ENCODE data around the gene IQCK. TPM values are rescaled to one million over a fixed set of nuclear protein-coding genes. Genes with fewer than 3 reads are reported as not detected.

IQCK gene
- polyA plus RNA-seq, 2 of the 4 experiments (the other 2 are of a cell fraction), result 10.3 to 15.6 TPM

- FAIRE-seq, result no peak
- no peaks in the 10 kb centered on the region for H3K9me3 ChIP-seq
- DNase-seq (ENCODE audit: low read depth in 1 of 2, low spot score in 1 of 2), result no peak
- no peak for ATAC-seq
- ChIA-PET CTCF (no interaction called here), POLR2A (no interaction called here)
- no peak overlapping the region for H3K4me2 ChIP-seq
- no peak overlapping the region for H3K4me3 ChIP-seq
- peaks cover 11% of the 10 kb centered on the region; the same call in 2 of the 3 replicates for H3K4me1 ChIP-seq
- no peak overlapping the region for H3K27ac ChIP-seq
- TF ChIP-seq E2F6 (IDR thresholded peaks at IDR 0.05; ENCODE audit: borderline replicate concordance, low read depth), result no peak
- no peak for TF ChIP-seq SMC3 (IDR thresholded peaks at IDR 0.05)
- no peak for TF ChIP-seq RCOR1 (IDR thresholded peaks at IDR 0.05; ENCODE audit: low read depth, low read length)
These were observed 117.9 kb downstream of the IQCK start for GRCh38 chr16:19835968-19836421.

- ATAC-seq (no peak), FAIRE-seq (no peak), DNase-seq (ENCODE audit: low read depth in 1 of 2, low spot score in 1 of 2) (no peak)
- CTCF ChIA-PET, result interaction anchor here (0.6 to 2.2 kb wide), 3 partner anchors 28 to 254 kb away, joined by 3 to 8 read pairs (median 5); partner anchors contain the start of gene GPRC5B
- no peak overlapping the region for H3K4me2 ChIP-seq
- peak; percentile 29 for TF ChIP-seq MAFK (IDR thresholded peaks at IDR 0.05; ENCODE audit: partially characterized antibody)
- TF ChIP-seq BHLHE40 (IDR thresholded peaks at IDR 0.05; ENCODE audit: low read depth, low read length), result no peak
- POLR2A ChIA-PET, result no interaction called here
- no peak overlapping the region for H3K27ac ChIP-seq
- no peaks in the 10 kb centered on the region for H3K9me3 ChIP-seq
- no peak overlapping the region for H3K4me3 ChIP-seq
- H3K4me1 ChIP-seq, result no peaks in the 10 kb centered on the region
- WGBS (ENCODE audit: missing lambda C conversion rate), result 84% methylated on average over 6 of the region's 6 CpGs
These were observed 119.4 kb downstream of the IQCK start for GRCh38 chr16:19837331-19837980.

GRCh38 chr16:19837984-19838707 is 120.1 kb downstream of the IQCK start:
- Histone ChIP-seq H3K4me3 (no peak overlapping the region), H3K4me1 (no peaks in the 10 kb centered on the region), H3K27ac (no peak overlapping the region), H3K4me2 (no peak overlapping the region), H3K9me3 (no peaks in the 10 kb centered on the region)
- TF ChIP-seq RCOR1 (IDR thresholded peaks at IDR 0.05; ENCODE audit: low read depth, low read length) (no peak), MAX (IDR thresholded peaks at IDR 0.05) (no peak), KDM5A (IDR thresholded peaks at IDR 0.05) (no peak), HMGXB4 (CRISPR knock-in tag; IDR thresholded peaks at IDR 0.05; ENCODE audit: borderline replicate concordance) (no peak), CHD2 (IDR thresholded peaks at IDR 0.05; ENCODE audit: low read length, partially characterized antibody) (no peak), EHMT2 (IDR thresholded peaks at IDR 0.05; ENCODE audit: low read depth) (no peak), MYC (IDR thresholded peaks at IDR 0.05; ENCODE audit: borderline replicate concordance, low read length) (no peak), ZSCAN20 (CRISPR knock-in tag; IDR thresholded peaks at IDR 0.05) (no peak), HES2 (IDR thresholded peaks at IDR 0.05) (no peak), CBX8 (IDR thresholded peaks at IDR 0.05) (no peak), ESRRA (IDR thresholded peaks at IDR 0.05; ENCODE audit: borderline replicate concordance, low read length) (no peak), FOXS1 (CRISPR knock-in tag; IDR thresholded peaks at IDR 0.05) (no peak), NFE2L2 (conservative IDR thresholded peaks at IDR 0.05; ENCODE audit: low read length) (no peak), ZC3H11A (IDR thresholded peaks at IDR 0.05) (no peak), E2F6 (IDR thresholded peaks at IDR 0.05; ENCODE audit: borderline replicate concordance, low read depth) (no peak), FOSL2 (IDR thresholded peaks at IDR 0.05) (no peak), FOSL2 (CRISPR knock-in tag; IDR thresholded peaks at IDR 0.05) (no peak)
- ChIA-PET POLR2A (no interaction called here), CTCF (interaction anchor here (0.6 to 2.2 kb wide), 4 partner anchors 28 to 254 kb away, joined by 3 to 8 read pairs (median 4); partner anchors contain the start of gene GPRC5B)
- ATAC-seq (no peak), DNase-seq (ENCODE audit: low read depth in 1 of 2, low spot score in 1 of 2) (no peak), FAIRE-seq (no peak)
- 88% methylated on average over 13 of the region's 13 CpGs for WGBS (ENCODE audit: missing lambda C conversion rate)

Data from A549 (cell line).